ENCODE results near the gene MRPL3. TPM values are rescaled to one million over a fixed set of nuclear protein-coding genes. Genes with fewer than 3 reads are reported as not detected.

The MRPL3 gene
- total and polyA plus RNA-seq, 2 donors (not counting 1 experiment from before 2014, with no cell fraction given) = 18.5 to 50.1 TPM

DNA sequence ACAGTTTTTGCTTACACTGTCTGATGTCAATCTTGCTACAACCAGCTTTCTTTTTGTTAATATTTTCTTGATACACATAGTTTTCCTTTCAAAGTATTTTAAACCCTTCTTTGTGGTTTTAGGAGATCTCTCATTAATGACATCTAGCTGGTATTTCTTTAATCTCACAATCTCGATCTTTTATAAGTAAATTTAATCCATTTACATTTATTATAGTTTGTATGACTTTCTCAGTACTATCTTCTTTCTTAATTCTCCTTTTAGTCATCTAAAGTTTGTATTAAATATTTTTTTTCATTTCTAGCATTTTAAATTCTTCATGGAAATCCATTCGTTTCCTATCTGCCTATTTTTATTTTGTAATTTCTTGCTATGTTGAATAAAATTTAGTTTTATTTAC is 55.4 kb downstream of the MRPL3 start:
- Histone ChIP-seq H3K4me3 (ENCODE audit: control extremely low read depth in 1 of 5, extremely low read depth in 1 of 5, insufficient read depth in 1 of 5, low read depth in 2 of 5, low read length in 4 of 5) (no peak overlapping the region), H3K27me3 (replicated peaks in 1 of 4; ENCODE audit: control extremely low read depth in 1 of 4, control insufficient read depth in 3 of 4, insufficient read depth in 4 of 4, low read length in 3 of 4) (no peaks in the 10 kb centered on the region), H3K79me2 (ENCODE audit: control insufficient read depth, insufficient read depth, low read length) (no peaks in the 10 kb centered on the region), H3K27ac (ENCODE audit: low read length in 2 of 2) (no peak overlapping the region), H3K36me3 (replicated peaks in 1 of 2; ENCODE audit: control extremely low read depth in 1 of 2, control insufficient read depth in 1 of 2, extremely low read depth in 1 of 2, insufficient read depth in 2 of 2, low read length in 1 of 2) (no peaks in the 10 kb centered on the region), H3K9me3 (ENCODE audit: control extremely low read depth in 1 of 3, control insufficient read depth in 2 of 3, insufficient read depth in 1 of 3, low read length in 2 of 3) (peaks cover 2 to 7% (median 6%) of the 10 kb centered on the region in 3 donors), H3K4me1 (ENCODE audit: control insufficient read depth in 2 of 2, insufficient read depth in 2 of 2, low read length in 2 of 2) (no peaks in the 10 kb centered on the region), H2AFZ (ENCODE audit: insufficient read depth, low read depth, low read length, poor library complexity, severe bottlenecking) (no peak overlapping the region), H3K4me2 (replicated peaks; ENCODE audit: low read depth, low read length, poor library complexity, severe bottlenecking) (no peak overlapping the region), H3K9ac (ENCODE audit: low read length) (no peak overlapping the region), H4K20me1 (ENCODE audit: control insufficient read depth, insufficient read depth, low read length, poor library complexity, severe bottlenecking) (no peaks in the 10 kb centered on the region)
- H3K27me3 Mint-ChIP-seq = no peaks in the 10 kb centered on the region
- intact Hi-C loops (cut with micrococcal nuclease) = no loop called here
- peaks cover 5% of the 10 kb centered on the region for H3K9me3 Mint-ChIP-seq (ENCODE audit: insufficient read depth)
- DNase-seq (no peak), ATAC-seq (ENCODE audit: low read depth) (no peak)
- no peak overlapping the region for H3K27ac Mint-ChIP-seq
- TF ChIP-seq, protein P1, sequence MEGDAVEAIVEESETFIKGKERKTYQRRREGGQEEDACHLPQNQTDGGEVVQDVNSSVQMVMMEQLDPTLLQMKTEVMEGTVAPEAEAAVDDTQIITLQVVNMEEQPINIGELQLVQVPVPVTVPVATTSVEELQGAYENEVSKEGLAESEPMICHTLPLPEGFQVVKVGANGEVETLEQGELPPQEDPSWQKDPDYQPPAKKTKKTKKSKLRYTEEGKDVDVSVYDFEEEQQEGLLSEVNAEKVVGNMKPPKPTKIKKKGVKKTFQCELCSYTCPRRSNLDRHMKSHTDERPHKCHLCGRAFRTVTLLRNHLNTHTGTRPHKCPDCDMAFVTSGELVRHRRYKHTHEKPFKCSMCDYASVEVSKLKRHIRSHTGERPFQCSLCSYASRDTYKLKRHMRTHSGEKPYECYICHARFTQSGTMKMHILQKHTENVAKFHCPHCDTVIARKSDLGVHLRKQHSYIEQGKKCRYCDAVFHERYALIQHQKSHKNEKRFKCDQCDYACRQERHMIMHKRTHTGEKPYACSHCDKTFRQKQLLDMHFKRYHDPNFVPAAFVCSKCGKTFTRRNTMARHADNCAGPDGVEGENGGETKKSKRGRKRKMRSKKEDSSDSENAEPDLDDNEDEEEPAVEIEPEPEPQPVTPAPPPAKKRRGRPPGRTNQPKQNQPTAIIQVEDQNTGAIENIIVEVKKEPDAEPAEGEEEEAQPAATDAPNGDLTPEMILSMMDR (IDR thresholded peaks at IDR 0.05) = no peak
- no peak for TF ChIP-seq EZH2 (IDR thresholded peaks at IDR 0.05; ENCODE audit: borderline replicate concordance, insufficient read depth, low read depth, low read length, poor library complexity, severe bottlenecking)
- ChIA-PET POLR2A (no interaction called here), CTCF (no interaction called here)
- WGBS (ENCODE audit: insufficient coverage) = no CpG with 5 or more reads among the region's 2 CpGs
- no peaks in the 10 kb centered on the region for H3K4me1 Mint-ChIP-seq
- no peak overlapping the region for H3K4me3 Mint-ChIP-seq

DNA sequence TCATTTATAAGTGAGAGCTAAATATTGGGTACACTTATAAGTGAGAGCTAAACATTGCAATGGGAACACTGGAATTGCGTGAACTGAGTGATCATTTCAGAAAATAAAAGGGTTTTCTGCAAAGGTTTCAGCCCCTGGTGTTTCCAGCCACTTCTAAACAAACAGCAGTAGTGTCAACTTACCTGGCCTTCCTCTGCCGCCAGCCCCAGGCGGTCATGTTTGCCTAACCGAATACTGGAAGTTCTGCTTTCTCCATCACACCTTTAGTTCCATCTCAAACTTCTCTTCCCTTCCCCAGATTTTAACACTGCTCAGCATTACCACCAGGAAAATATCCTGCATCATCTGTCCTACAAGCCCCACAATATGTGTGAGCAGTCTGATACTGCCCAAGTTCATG is 58.6 kb downstream of the MRPL3 start:
- no peaks in the 10 kb centered on the region for H3K4me1 ChIP-seq (ENCODE audit: control insufficient read depth in 2 of 2, insufficient read depth in 2 of 2, low read length in 2 of 2)
- peaks cover 5% of the 10 kb centered on the region for H3K9me3 Mint-ChIP-seq (ENCODE audit: insufficient read depth)
- no peaks in the 10 kb centered on the region for H3K27me3 Mint-ChIP-seq
- no peak overlapping the region for H3K4me3 ChIP-seq (ENCODE audit: control extremely low read depth in 1 of 5, extremely low read depth in 1 of 5, insufficient read depth in 1 of 5, low read depth in 2 of 5, low read length in 4 of 5)
- no peak overlapping the region for H3K4me3 Mint-ChIP-seq
- no peak overlapping the region for H3K27ac ChIP-seq (ENCODE audit: low read length in 2 of 2)
- 96% methylated on average over 3 of the region's 4 CpGs for WGBS (ENCODE audit: insufficient coverage)
- H3K9me3 ChIP-seq (ENCODE audit: control extremely low read depth in 1 of 3, control insufficient read depth in 2 of 3, insufficient read depth in 1 of 3, low read length in 2 of 3) = peaks cover 2 to 7% (median 6%) of the 10 kb centered on the region in 3 donors
- POLR2A ChIA-PET = no interaction called here
- H3K27ac Mint-ChIP-seq = no peak overlapping the region
- TF ChIP-seq, protein P1 (IDR thresholded peaks at IDR 0.05) = no peak
- no peak for TF ChIP-seq EZH2 (IDR thresholded peaks at IDR 0.05; ENCODE audit: borderline replicate concordance, insufficient read depth, low read depth, low read length, poor library complexity, severe bottlenecking)
- no peaks in the 10 kb centered on the region for H3K4me1 Mint-ChIP-seq
- H3K4me2 ChIP-seq (replicated peaks; ENCODE audit: low read depth, low read length, poor library complexity, severe bottlenecking) = no peak overlapping the region
- no peaks in the 10 kb centered on the region for H3K36me3 ChIP-seq (replicated peaks in 1 of 2; ENCODE audit: control extremely low read depth in 1 of 2, control insufficient read depth in 1 of 2, extremely low read depth in 1 of 2, insufficient read depth in 2 of 2, low read length in 1 of 2)
- H3K9ac ChIP-seq (ENCODE audit: low read length) = no peak overlapping the region
- no peaks in the 10 kb centered on the region for H3K79me2 ChIP-seq (ENCODE audit: control insufficient read depth, insufficient read depth, low read length)
- CTCF ChIA-PET = no interaction called here
- no peaks in the 10 kb centered on the region for H3K27me3 ChIP-seq (replicated peaks in 1 of 4; ENCODE audit: control extremely low read depth in 1 of 4, control insufficient read depth in 3 of 4, insufficient read depth in 4 of 4, low read length in 3 of 4)
- no peak for ATAC-seq (ENCODE audit: low read depth)
- no peaks in the 10 kb centered on the region for H4K20me1 ChIP-seq (ENCODE audit: control insufficient read depth, insufficient read depth, low read length, poor library complexity, severe bottlenecking)
- intact Hi-C loops (cut with micrococcal nuclease) = no loop called here
- no peak for DNase-seq
- no peak overlapping the region for H2AFZ ChIP-seq (ENCODE audit: insufficient read depth, low read depth, low read length, poor library complexity, severe bottlenecking)
